Measurements from ENCODE around the gene F2RL1.
"Not testable (repeated sequence)": the region's sequence is repeated elsewhere in the genome, so short reads cannot be mapped to it uniquely, and the experiment has no call there.

GRCh38 chr5:76812209-76812608 is 6.6 kb upstream of the F2RL1 start:
- TF ChIP-seq POLR2A, CTCF (IDR thresholded peaks at IDR 0.05): not testable (repeated sequence)
